K562 (cell line): ENCODE measurements around the gene LENG8. TPM values are rescaled to one million over a fixed set of nuclear protein-coding genes. Genes with fewer than 3 reads are reported as not detected.

Experiments used
- ATAC-seq: fragments of 200-7000 bp; cut with Tn5 transposase; 3 replicates; pipeline ENCODE4 v1.9.1; 2020; ENCODE audit warnings: moderate library complexity
- BruUV-seq: library from RNA; stranded (reverse); fragments of 400-500 nt; replicated peaks from 2 replicates; lab custom pipeline; 2021; lab: Mats Ljungman, UMichigan
- CTCF ChIA-PET: fragments of 300-600 bp; formaldehyde crosslinking; extraction: SDS; loops from one replicate; lab custom pipeline; 2021; ENCODE audit warnings: low intra/inter-chr PET ratio; lab: Yijun Ruan, JAX
- POLR2A ChIA-PET: fragments of 300-600, 350-650 bp; sonication (Branson Sonifier 250); formaldehyde crosslinking; extraction: SDS; loops from one replicate; lab custom pipeline; 2021; ENCODE audit warnings: antibody characterized with exemption, inconsistent platforms; lab: Yijun Ruan, JAX
- DNase-seq, 4 experiments: peaks; one replicate each; pipeline versions ENCODE4 v3.0.0 to v3.0.0-alpha.2; 2011 to 2018; ENCODE audit warnings: low spot score in 3 of 4, mixed read lengths in 3 of 4; ENCODE audit errors: extremely low read depth in 1 of 4
- FAIRE-seq: peaks from 2 replicates; lab custom pipeline; 2011; peaks lifted over from hg19 to GRCh38; lab: Jason Lieb, UNC
- H2AFZ ChIP-seq: 2 replicates; pipeline ENCODE4 v1.6.0; 2011; ENCODE audit warnings: low read depth, low read length, control low read depth, inconsistent platforms
- H3K27ac ChIP-seq: fragments of 200-600 bp; 3 replicates; pipeline ENCODE4 v1.8.0; 2011; ENCODE audit warnings: low read depth, mild to moderate bottlenecking, control low read depth, inconsistent platforms, low read length, moderate library complexity, mixed read lengths; ENCODE audit errors: extremely low read depth
- H3K27me3 ChIP-seq, 2 experiments: fragments of 300-600 bp in 1 of 2; 2 replicates in 1 of 2; 3 replicates in 1 of 2; pipeline versions ENCODE4 v1.6.0 to v1.8.0; 2011; ENCODE audit warnings: inconsistent platforms in 2 of 2, low read length in 2 of 2, mild to moderate bottlenecking in 1 of 2, mixed read lengths in 1 of 2, moderate library complexity in 1 of 2; ENCODE audit not compliant: control insufficient read depth in 2 of 2, insufficient read depth in 2 of 2
- H3K36me3 ChIP-seq: fragments of 300-600 bp; 3 replicates; pipeline ENCODE4 v1.8.0; 2011; ENCODE audit warnings: mild to moderate bottlenecking, low read length, inconsistent platforms; ENCODE audit not compliant: control insufficient read depth, insufficient read depth
- H3K4me1 ChIP-seq, 2 experiments: fragments of 200-600 bp in 1 of 2; replicated peaks in 1 of 2; 2 replicates in 1 of 2; 3 replicates in 1 of 2; pipeline versions ENCODE4 v1.5.1 to v1.8.0; 2011; ENCODE audit warnings: inconsistent platforms in 2 of 2, low read length in 2 of 2, mild to moderate bottlenecking in 1 of 2, mixed read lengths in 1 of 2, moderate library complexity in 1 of 2; ENCODE audit not compliant: control insufficient read depth in 2 of 2, insufficient read depth in 2 of 2
- H3K4me2 ChIP-seq: 2 replicates; pipeline ENCODE4 v1.6.1; 2011; ENCODE audit warnings: low read length, control low read depth, inconsistent platforms, mixed read lengths; ENCODE audit not compliant: insufficient read depth
- H3K4me3 ChIP-seq: fragments of 200-600 bp; sonication (generic), shearing (Covaris generic); 2 replicates; pipeline ENCODE4 v1.5.1; 2016; ENCODE audit warnings: control low read depth, inconsistent platforms
- H3K79me2 ChIP-seq: fragments of 200-600 bp; 3 replicates; pipeline ENCODE4 v1.8.0; 2011; ENCODE audit warnings: low read length, inconsistent platforms; ENCODE audit not compliant: control insufficient read depth, insufficient read depth
- H3K9ac ChIP-seq, 2 experiments: 2 replicates each; pipeline versions ENCODE4 v1.6.0 to v1.6.1; 2011; ENCODE audit warnings: low read depth in 2 of 2, low read length in 2 of 2, control low read depth in 1 of 2, inconsistent platforms in 1 of 2, mild to moderate bottlenecking in 1 of 2, mixed read lengths in 1 of 2; ENCODE audit not compliant: insufficient read depth in 1 of 2
- H3K9me1 ChIP-seq: one replicate; pipeline ENCODE4 v1.6.0; 2011; ENCODE audit warnings: inconsistent platforms, mild to moderate bottlenecking, low read length, moderate library complexity; ENCODE audit not compliant: control insufficient read depth, insufficient read depth
- H3K9me3 ChIP-seq: replicated peaks from 2 replicates; pipeline ENCODE4 v1.5.1; 2011; ENCODE audit warnings: low read depth, low read length, inconsistent platforms; ENCODE audit not compliant: control insufficient read depth, insufficient read depth
- H4K20me1 ChIP-seq: replicated peaks from 2 replicates; pipeline ENCODE4 v1.6.1; 2011; ENCODE audit warnings: low read length, inconsistent platforms, mixed read lengths; ENCODE audit not compliant: control insufficient read depth, insufficient read depth
- DPF2 ChIP-seq: fragments of 450-650 bp; IDR thresholded peaks from 2 replicates; pipeline ENCODE4 v1.6.1; 2016
- FOS ChIP-seq: IDR thresholded peaks from 3 replicates; pipeline ENCODE4 v1.6.1; 2011; ENCODE audit not compliant: insufficient read length; ENCODE audit errors: extremely low read depth
- FOXM1 ChIP-seq, 2 experiments: fragments of 450-650 bp in 1 of 2; sonication (generic) in 1 of 2; formaldehyde crosslinking in 1 of 2; IDR thresholded peaks; 2 replicates each; pipeline versions ENCODE4 v1.6.1 to v1.9.0; 2017 to 2022; ENCODE audit warnings: low read depth in 2 of 2, mild to moderate bottlenecking in 2 of 2, missing genetic modification reagents in 1 of 2, moderate library complexity in 1 of 2
- NCOA4 ChIP-seq: fragments of 450-650 bp; IDR thresholded peaks from 2 replicates; pipeline ENCODE4 v1.6.1; 2018; ENCODE audit warnings: mild to moderate bottlenecking; ENCODE audit not compliant: partially characterized antibody
- PYGO2 ChIP-seq: fragments of 450-650 bp; IDR thresholded peaks from 2 replicates; pipeline ENCODE4 v1.6.1; 2016; ENCODE audit warnings: mild to moderate bottlenecking, missing genetic modification characterization, moderate library complexity, missing compliant biosample characterization
- SAFB2 ChIP-seq: fragments of 200-400 bp; formaldehyde crosslinking; IDR thresholded peaks from 2 replicates; pipeline ENCODE4 v1.6.1; 2018; ENCODE audit warnings: borderline replicate concordance, low read length, low read depth, moderate library complexity; ENCODE audit not compliant: severe bottlenecking
- SMAD4 ChIP-seq: fragments of 250-450 bp; sonication (Bioruptor Pico); conservative IDR thresholded peaks from 2 replicates; pipeline ENCODE4 v1.8.0; 2021; ENCODE audit warnings: inconsistent platforms, mild to moderate bottlenecking, moderate library complexity
- TCF7 ChIP-seq: sonication (generic); IDR thresholded peaks from 2 replicates; pipeline ENCODE4 v1.6.1; 2016; ENCODE audit warnings: antibody characterized with exemption, borderline replicate concordance
- ZC3H8 ChIP-seq: fragments of 450-650 bp; IDR thresholded peaks from 2 replicates; pipeline ENCODE4 v1.6.1; 2017
- ZNF253 ChIP-seq: fragments of 250-450 bp; sonication (Bioruptor Pico); conservative IDR thresholded peaks from 2 replicates; pipeline ENCODE4 v1.6.1; 2021; ENCODE audit warnings: mild to moderate bottlenecking
- ZNF436 ChIP-seq: fragments of 250-450, 450-650 bp; sonication (Bioruptor Pico); formaldehyde crosslinking; IDR thresholded peaks from 2 replicates; pipeline ENCODE4 v1.7.0; 2020; ENCODE audit warnings: mild to moderate bottlenecking
- ZNF644 ChIP-seq: fragments of 200-800 bp; sonication (Bioruptor generic); IDR thresholded peaks from 2 replicates; pipeline ENCODE4 v1.6.1; 2016; ENCODE audit warnings: low read depth, missing genetic modification characterization, missing compliant biosample characterization
- WGBS: fragments of 100-300 bp; shearing (Covaris generic); methylation state at CpG from one replicate; pipeline ENCODE4 v1.1.6; 2016; ENCODE audit warnings: low coverage, mixed read lengths; ENCODE audit not compliant: insufficient coverage; ENCODE audit errors: missing lambda C conversion rate; 5-methylcytosine and 5-hydroxymethylcytosine counted together
- in situ Hi-C: fragments of 300-500 bp; cut with MboI; formaldehyde crosslinking; loops from 4 replicates; pipeline ENCODE4 v1.15.0; 2018; ENCODE audit warnings: inconsistent platforms, mixed read lengths
- intact Hi-C: fragments of 100-400 bp; cut with micrococcal nuclease; formaldehyde crosslinking; loops from 2 replicates; pipeline ENCODE4 v1.14.2; 2022
- polyA plus RNA-seq, 8 experiments: library from polyadenylated mRNA; depleted of rRNA in 4 of 8; stranded (reverse) in 5 of 8; unstranded in 3 of 8; fragments of >200 nt; fragmentation: Nextera tagmentation in 2 of 8; fragmentation: Illumina TruSeq in 1 of 8; extraction: Ambion mirVana in 2 of 8; extraction: Trizol in 1 of 8; gene quantifications; 2 replicates each; pipeline versions ENCODE4 v1.2.1 to v1.2.3, GENCODE V29; 2011 to 2014; ENCODE audit warnings: inconsistent platforms in 1 of 8, missing spikeins in 1 of 8
- total RNA-seq, 7 experiments: library from RNA; depleted of rRNA in 6 of 7; stranded (reverse); fragments of >200 nt in 6 of 7; fragmentation: Illumina TruSeq in 2 of 7; extraction: Trizol in 2 of 7; gene quantifications; 2 replicates each; pipeline versions ENCODE4 v1.2.1 to v1.2.3, GENCODE V29; 2011 to 2021; ENCODE audit warnings: low replicate concordance in 1 of 7
- TF ChIP-seq, protein P1 (sequence below): fragments of 250-450 bp; sonication (Bioruptor Pico); IDR thresholded peaks from 2 replicates; pipeline ENCODE4 v1.5.1; 2021; ENCODE audit warnings: mild to moderate bottlenecking
- TF ChIP-seq, protein P2 (sequence below): fragments of 450-650 bp; IDR thresholded peaks from 2 replicates; pipeline ENCODE4 v1.6.1; 2016; ENCODE audit warnings: borderline replicate concordance
- TF ChIP-seq, protein P3 (sequence below), 2 experiments: fragments of 450-650 bp; IDR thresholded peaks; 2 replicates each; pipeline ENCODE4 v1.6.1; 2018; ENCODE audit warnings: mild to moderate bottlenecking in 2 of 2, low read depth in 1 of 2; ENCODE audit not compliant: partially characterized antibody in 2 of 2

The LENG8 gene
- total and polyA plus RNA-seq, 9 of the 15 experiments (the other 6 are each of a cell fraction or from before 2014, with no cell fraction given), result 0.74 to 146 (median 28.1) TPM

GRCh38 chr19:54482889-54483288 is 33.9 kb downstream of the LENG8 start:
- no peaks in the 10 kb centered on the region for H3K79me2 ChIP-seq
- no peaks in the 10 kb centered on the region; the same call in 1 of the 2 replicates for H4K20me1 ChIP-seq
- H2AFZ ChIP-seq, result no peak overlapping the region
- in situ Hi-C loops, result loop anchor here (10.0 kb wide), 1 partner anchor 192 kb away; no protein-coding TSS in a partner anchor
- H3K27me3 ChIP-seq, result peaks cover 6 to 17% of the 10 kb centered on the region in 2 experiments; a peak in 3 of 5 replicates
- FAIRE-seq (no peak), DNase-seq (no peak), ATAC-seq (no peak)
- 3% methylated on average over 2 of the region's 3 CpGs for WGBS
- H3K27ac ChIP-seq, result no peak overlapping the region
- no TSS peak for BruUV-seq
- ChIA-PET POLR2A (no interaction called here), CTCF (no interaction called here)
- H3K4me2 ChIP-seq, result no peak overlapping the region
- no peaks in the 10 kb centered on the region for H3K9me3 ChIP-seq
- no peak overlapping the region for H3K4me3 ChIP-seq
- intact Hi-C loops, result no loop called here
- H3K9ac ChIP-seq, result no peak overlapping the region
- H3K9me1 ChIP-seq, result no peaks in the 10 kb centered on the region
- H3K36me3 ChIP-seq, result no peaks in the 10 kb centered on the region
- no peaks in the 10 kb centered on the region; a peak in 1 of 5 replicates for H3K4me1 ChIP-seq
- TF ChIP-seq ZNF436 (CRISPR knock-in tag) (no peak), FOXM1 (IDR thresholded peaks at IDR 0.05; ENCODE audit: low read depth) (no peak), FOXM1 (CRISPR knock-in tag; IDR thresholded peaks at IDR 0.05; ENCODE audit: low read depth) (no peak), FOS (no peak), SMAD4 (no peak), SAFB2 (no peak), DPF2 (no peak), ZC3H8 (no peak), TCF7 (no peak), NCOA4 (no peak), ZNF644 (tag) (no peak), PYGO2 (no peak), ZNF253 (no peak)
- TF ChIP-seq, protein P1, sequence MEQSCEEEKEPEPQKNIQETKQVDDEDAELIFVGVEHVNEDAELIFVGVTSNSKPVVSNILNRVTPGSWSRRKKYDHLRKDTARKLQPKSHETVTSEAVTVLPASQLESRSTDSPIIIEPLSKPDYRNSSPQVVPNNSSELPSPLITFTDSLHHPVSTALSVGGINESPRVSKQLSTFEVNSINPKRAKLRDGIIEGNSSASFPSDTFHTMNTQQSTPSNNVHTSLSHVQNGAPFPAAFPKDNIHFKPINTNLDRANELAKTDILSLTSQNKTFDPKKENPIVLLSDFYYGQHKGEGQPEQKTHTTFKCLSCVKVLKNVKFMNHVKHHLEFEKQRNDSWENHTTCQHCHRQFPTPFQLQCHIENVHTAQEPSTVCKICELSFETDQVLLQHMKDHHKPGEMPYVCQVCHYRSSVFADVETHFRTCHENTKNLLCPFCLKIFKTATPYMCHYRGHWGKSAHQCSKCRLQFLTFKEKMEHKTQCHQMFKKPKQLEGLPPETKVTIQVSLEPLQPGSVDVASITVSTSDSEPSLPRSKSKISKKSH (CRISPR knock-in tag), result no peak
- TF ChIP-seq, protein P2, sequence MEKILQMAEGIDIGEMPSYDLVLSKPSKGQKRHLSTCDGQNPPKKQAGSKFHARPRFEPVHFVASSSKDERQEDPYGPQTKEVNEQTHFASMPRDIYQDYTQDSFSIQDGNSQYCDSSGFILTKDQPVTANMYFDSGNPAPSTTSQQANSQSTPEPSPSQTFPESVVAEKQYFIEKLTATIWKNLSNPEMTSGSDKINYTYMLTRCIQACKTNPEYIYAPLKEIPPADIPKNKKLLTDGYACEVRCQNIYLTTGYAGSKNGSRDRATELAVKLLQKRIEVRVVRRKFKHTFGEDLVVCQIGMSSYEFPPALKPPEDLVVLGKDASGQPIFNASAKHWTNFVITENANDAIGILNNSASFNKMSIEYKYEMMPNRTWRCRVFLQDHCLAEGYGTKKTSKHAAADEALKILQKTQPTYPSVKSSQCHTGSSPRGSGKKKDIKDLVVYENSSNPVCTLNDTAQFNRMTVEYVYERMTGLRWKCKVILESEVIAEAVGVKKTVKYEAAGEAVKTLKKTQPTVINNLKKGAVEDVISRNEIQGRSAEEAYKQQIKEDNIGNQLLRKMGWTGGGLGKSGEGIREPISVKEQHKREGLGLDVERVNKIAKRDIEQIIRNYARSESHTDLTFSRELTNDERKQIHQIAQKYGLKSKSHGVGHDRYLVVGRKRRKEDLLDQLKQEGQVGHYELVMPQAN, result no peak
- TF ChIP-seq, protein P3, sequence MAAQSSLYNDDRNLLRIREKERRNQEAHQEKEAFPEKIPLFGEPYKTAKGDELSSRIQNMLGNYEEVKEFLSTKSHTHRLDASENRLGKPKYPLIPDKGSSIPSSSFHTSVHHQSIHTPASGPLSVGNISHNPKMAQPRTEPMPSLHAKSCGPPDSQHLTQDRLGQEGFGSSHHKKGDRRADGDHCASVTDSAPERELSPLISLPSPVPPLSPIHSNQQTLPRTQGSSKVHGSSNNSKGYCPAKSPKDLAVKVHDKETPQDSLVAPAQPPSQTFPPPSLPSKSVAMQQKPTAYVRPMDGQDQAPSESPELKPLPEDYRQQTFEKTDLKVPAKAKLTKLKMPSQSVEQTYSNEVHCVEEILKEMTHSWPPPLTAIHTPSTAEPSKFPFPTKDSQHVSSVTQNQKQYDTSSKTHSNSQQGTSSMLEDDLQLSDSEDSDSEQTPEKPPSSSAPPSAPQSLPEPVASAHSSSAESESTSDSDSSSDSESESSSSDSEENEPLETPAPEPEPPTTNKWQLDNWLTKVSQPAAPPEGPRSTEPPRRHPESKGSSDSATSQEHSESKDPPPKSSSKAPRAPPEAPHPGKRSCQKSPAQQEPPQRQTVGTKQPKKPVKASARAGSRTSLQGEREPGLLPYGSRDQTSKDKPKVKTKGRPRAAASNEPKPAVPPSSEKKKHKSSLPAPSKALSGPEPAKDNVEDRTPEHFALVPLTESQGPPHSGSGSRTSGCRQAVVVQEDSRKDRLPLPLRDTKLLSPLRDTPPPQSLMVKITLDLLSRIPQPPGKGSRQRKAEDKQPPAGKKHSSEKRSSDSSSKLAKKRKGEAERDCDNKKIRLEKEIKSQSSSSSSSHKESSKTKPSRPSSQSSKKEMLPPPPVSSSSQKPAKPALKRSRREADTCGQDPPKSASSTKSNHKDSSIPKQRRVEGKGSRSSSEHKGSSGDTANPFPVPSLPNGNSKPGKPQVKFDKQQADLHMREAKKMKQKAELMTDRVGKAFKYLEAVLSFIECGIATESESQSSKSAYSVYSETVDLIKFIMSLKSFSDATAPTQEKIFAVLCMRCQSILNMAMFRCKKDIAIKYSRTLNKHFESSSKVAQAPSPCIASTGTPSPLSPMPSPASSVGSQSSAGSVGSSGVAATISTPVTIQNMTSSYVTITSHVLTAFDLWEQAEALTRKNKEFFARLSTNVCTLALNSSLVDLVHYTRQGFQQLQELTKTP (IDR thresholded peaks at IDR 0.05; ENCODE audit: low read depth in 1 of 2, partially characterized antibody in 2 of 2), result no peak
